OCI-LY7 (cell line): ENCODE results near the gene TCERG1L. TPM values are rescaled to one million over a fixed set of nuclear protein-coding genes. Genes with fewer than 3 reads are reported as not detected.

Experiments used
- BruUV-seq: library from RNA; stranded (reverse); fragments of 400-500 nt; replicated peaks from 2 replicates; lab custom pipeline; 2021; lab: Mats Ljungman, UMichigan
- CTCF ChIA-PET: fragments of 300-600 bp; sonication (Branson Sonifier 250); formaldehyde crosslinking; loops from one replicate; lab custom pipeline; 2022; ENCODE audit warnings: antibody characterized with exemption; ENCODE audit not compliant: unreplicated experiment; lab: Charles Lee
- POLR2A ChIA-PET: fragments of 300-600 bp; sonication (Branson Sonifier 250); formaldehyde crosslinking; loops from one replicate; lab custom pipeline; 2022; ENCODE audit warnings: antibody characterized with exemption; lab: Charles Lee
- DNase-seq: peaks from one replicate; pipeline ENCODE4 v3.0.0-alpha.2; 2015; ENCODE audit warnings: low spot score
- H2AFZ ChIP-seq: fragments of 200-600 bp; sonication (generic), shearing (Covaris generic); 2 replicates; pipeline ENCODE4 v1.6.1; 2014; ENCODE audit warnings: mild to moderate bottlenecking, antibody characterized with exemption, low read length, moderate library complexity
- H3K27ac ChIP-seq: fragments of 200-600 bp; sonication (generic); 2 replicates; pipeline ENCODE4 v1.5.1; 2014; ENCODE audit warnings: mixed run types, low read depth, mild to moderate bottlenecking, moderate library complexity, low read length, inconsistent platforms; ENCODE audit not compliant: poor library complexity, severe bottlenecking
- H3K36me3 ChIP-seq: fragments of 200-600 bp; sonication (generic); 2 replicates; pipeline ENCODE4 v1.6.1; 2014; ENCODE audit warnings: mild to moderate bottlenecking, antibody characterized with exemption, low read length, moderate library complexity, mixed read lengths; ENCODE audit not compliant: insufficient read depth
- H3K4me1 ChIP-seq: fragments of 200-600 bp; sonication (generic); 2 replicates; pipeline ENCODE4 v1.5.1; 2014; ENCODE audit warnings: mild to moderate bottlenecking, low read length; ENCODE audit not compliant: insufficient read depth, poor library complexity, severe bottlenecking
- H3K4me2 ChIP-seq: fragments of 200-600 bp; sonication (generic); 2 replicates; pipeline ENCODE4 v1.6.1; 2014; ENCODE audit warnings: mild to moderate bottlenecking, low read length
- H3K4me3 ChIP-seq: fragments of 200-600 bp; sonication (generic); 2 replicates; pipeline ENCODE4 v1.5.1; 2014; ENCODE audit warnings: mild to moderate bottlenecking, low read depth, low read length; ENCODE audit not compliant: poor library complexity, severe bottlenecking
- H3K79me2 ChIP-seq: fragments of 200-600 bp; sonication (generic); 2 replicates; pipeline ENCODE4 v1.6.1; 2016; ENCODE audit warnings: low read depth, mild to moderate bottlenecking, low read length, moderate library complexity, mixed read lengths; ENCODE audit not compliant: insufficient read depth
- H3K9me2 ChIP-seq: fragments of 200-600 bp; sonication (generic); 2 replicates; pipeline ENCODE4 v1.6.1; 2016; ENCODE audit warnings: mild to moderate bottlenecking, low read length, mixed read lengths; ENCODE audit not compliant: insufficient read depth
- H3K9me3 ChIP-seq: fragments of 200-600 bp; sonication (generic); 2 replicates; pipeline ENCODE4 v1.6.1; 2014; ENCODE audit warnings: mild to moderate bottlenecking, mixed run types, low read length, mixed read lengths
- H4K20me1 ChIP-seq: fragments of 200-600 bp; sonication (generic); 2 replicates; pipeline ENCODE4 v1.6.1; 2014; ENCODE audit warnings: mild to moderate bottlenecking, antibody characterized with exemption, low read length, moderate library complexity, mixed read lengths; ENCODE audit not compliant: insufficient read depth
- EZH2phosphoT487 ChIP-seq: fragments of 200-600 bp; sonication (generic); IDR thresholded peaks from 2 replicates; pipeline ENCODE4 v1.6.1; 2018; ENCODE audit warnings: low read depth, borderline replicate concordance, mild to moderate bottlenecking, mixed run types, antibody characterized with exemption, low read length, moderate library complexity, mixed read lengths
- intact Hi-C: fragments of 100-400 bp; cut with micrococcal nuclease; formaldehyde crosslinking; loops from one replicate; pipeline ENCODE4 v1.10.0; 2022; ENCODE audit not compliant: unreplicated experiment
- total RNA-seq, 2 experiments: library from RNA; depleted of rRNA in 1 of 2; stranded (reverse); fragments of >200 nt in 1 of 2; shearing (Covaris generic) in 1 of 2; gene quantifications; 2 replicates each; pipeline ENCODE4 v1.2.3, GENCODE V29; 2014 to 2022
- TF ChIP-seq, protein P1 (sequence below): fragments of 200-600 bp; sonication (generic); conservative IDR thresholded peaks from 2 replicates; pipeline ENCODE4 v1.5.1; 2014; ENCODE audit warnings: mild to moderate bottlenecking, antibody characterized with exemption, low read length, moderate library complexity, mixed read lengths

Gene TCERG1L
- total RNA-seq, 2 experiments from 2014 or later, result not detected

DNA sequence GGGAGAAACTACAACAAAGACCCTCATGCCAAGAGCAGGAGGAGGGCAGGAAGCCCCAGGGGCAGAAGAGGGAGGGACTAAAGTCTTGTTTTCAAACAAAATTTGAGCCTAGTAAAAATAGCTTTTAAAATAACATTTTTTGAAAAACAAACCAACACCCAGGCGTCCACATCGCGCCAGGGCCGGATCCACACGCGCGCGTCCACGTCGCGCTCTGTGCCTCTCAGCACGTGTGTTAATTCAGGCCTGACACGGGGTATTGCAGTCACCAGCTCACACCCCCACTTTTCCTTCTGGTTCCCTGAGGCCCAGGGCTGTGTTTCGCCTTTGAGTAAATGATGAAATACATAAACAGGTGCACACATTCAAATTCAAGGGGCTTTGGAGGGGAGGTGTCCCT, 196.2 kb downstream of the TCERG1L start:
- Histone ChIP-seq H3K9me3 (no peaks in the 10 kb centered on the region), H3K4me2 (no peak overlapping the region), H3K4me3 (no peak overlapping the region), H3K4me1 (no peaks in the 10 kb centered on the region), H3K27ac (no peak overlapping the region), H4K20me1 (no peaks in the 10 kb centered on the region), H2AFZ (no peak overlapping the region), H3K79me2 (no peaks in the 10 kb centered on the region), H3K36me3 (no peaks in the 10 kb centered on the region), H3K9me2 (no peaks in the 10 kb centered on the region)
- TF ChIP-seq, protein P1, sequence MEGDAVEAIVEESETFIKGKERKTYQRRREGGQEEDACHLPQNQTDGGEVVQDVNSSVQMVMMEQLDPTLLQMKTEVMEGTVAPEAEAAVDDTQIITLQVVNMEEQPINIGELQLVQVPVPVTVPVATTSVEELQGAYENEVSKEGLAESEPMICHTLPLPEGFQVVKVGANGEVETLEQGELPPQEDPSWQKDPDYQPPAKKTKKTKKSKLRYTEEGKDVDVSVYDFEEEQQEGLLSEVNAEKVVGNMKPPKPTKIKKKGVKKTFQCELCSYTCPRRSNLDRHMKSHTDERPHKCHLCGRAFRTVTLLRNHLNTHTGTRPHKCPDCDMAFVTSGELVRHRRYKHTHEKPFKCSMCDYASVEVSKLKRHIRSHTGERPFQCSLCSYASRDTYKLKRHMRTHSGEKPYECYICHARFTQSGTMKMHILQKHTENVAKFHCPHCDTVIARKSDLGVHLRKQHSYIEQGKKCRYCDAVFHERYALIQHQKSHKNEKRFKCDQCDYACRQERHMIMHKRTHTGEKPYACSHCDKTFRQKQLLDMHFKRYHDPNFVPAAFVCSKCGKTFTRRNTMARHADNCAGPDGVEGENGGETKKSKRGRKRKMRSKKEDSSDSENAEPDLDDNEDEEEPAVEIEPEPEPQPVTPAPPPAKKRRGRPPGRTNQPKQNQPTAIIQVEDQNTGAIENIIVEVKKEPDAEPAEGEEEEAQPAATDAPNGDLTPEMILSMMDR, result no peak
- TF ChIP-seq EZH2phosphoT487, result no peak
- intact Hi-C loops, result no loop called here
- ChIA-PET CTCF (no interaction called here), POLR2A (no interaction called here)
- no peak for DNase-seq
- BruUV-seq, result no TSS peak

DNA sequence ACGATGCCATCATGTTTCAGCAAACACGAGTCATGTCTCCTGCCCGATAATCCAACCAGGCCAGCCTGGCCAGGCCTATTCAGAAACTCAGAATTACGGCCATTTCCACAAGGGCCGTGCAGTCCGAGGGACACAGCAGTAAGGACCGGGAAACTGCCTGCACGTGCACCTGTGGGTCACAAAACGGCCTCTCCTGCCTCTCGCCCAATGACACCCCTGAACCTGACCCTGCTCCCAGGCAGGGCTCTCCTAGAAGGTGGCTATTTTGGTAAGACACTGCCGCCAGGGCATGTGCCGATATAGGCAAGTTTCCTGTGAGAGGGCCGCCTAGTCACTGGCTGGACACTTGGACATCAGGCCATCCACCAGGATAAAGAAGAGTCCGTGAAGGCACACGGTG, 196.7 kb downstream of the TCERG1L start:
- no peaks in the 10 kb centered on the region for H3K36me3 ChIP-seq
- TF ChIP-seq, protein P1, result no peak
- no peak for TF ChIP-seq EZH2phosphoT487
- H3K27ac ChIP-seq, result no peak overlapping the region
- H3K4me1 ChIP-seq, result no peaks in the 10 kb centered on the region
- intact Hi-C loops, result no loop called here
- POLR2A ChIA-PET, result no interaction called here
- no peak for DNase-seq
- no peaks in the 10 kb centered on the region for H4K20me1 ChIP-seq
- no peak overlapping the region for H2AFZ ChIP-seq
- no peak overlapping the region for H3K4me3 ChIP-seq
- H3K79me2 ChIP-seq, result no peaks in the 10 kb centered on the region
- no peak overlapping the region for H3K4me2 ChIP-seq
- H3K9me3 ChIP-seq, result no peaks in the 10 kb centered on the region
- no peaks in the 10 kb centered on the region for H3K9me2 ChIP-seq
- CTCF ChIA-PET, result no interaction called here
- BruUV-seq, result no TSS peak

GRCh38 chr10:131113709-131114291, 197.7 kb downstream of the TCERG1L start:
- intact Hi-C loops, result no loop called here
- TF ChIP-seq EZH2phosphoT487, result no peak
- TF ChIP-seq, protein P1, result no peak
- H3K9me3 ChIP-seq, result no peaks in the 10 kb centered on the region
- DNase-seq, result no peak
- no peaks in the 10 kb centered on the region for H3K9me2 ChIP-seq
- H3K4me2 ChIP-seq, result no peak overlapping the region
- no peak overlapping the region for H3K27ac ChIP-seq
- no TSS peak for BruUV-seq
- CTCF ChIA-PET, result no interaction called here
- no peak overlapping the region for H2AFZ ChIP-seq
- no peaks in the 10 kb centered on the region for H3K79me2 ChIP-seq
- no peaks in the 10 kb centered on the region for H4K20me1 ChIP-seq
- no peaks in the 10 kb centered on the region for H3K36me3 ChIP-seq
- no peak overlapping the region for H3K4me3 ChIP-seq
- no peaks in the 10 kb centered on the region for H3K4me1 ChIP-seq
- POLR2A ChIA-PET, result no interaction called here
